ENCODE results near the gene SC5D.

The SC5D gene

DNA sequence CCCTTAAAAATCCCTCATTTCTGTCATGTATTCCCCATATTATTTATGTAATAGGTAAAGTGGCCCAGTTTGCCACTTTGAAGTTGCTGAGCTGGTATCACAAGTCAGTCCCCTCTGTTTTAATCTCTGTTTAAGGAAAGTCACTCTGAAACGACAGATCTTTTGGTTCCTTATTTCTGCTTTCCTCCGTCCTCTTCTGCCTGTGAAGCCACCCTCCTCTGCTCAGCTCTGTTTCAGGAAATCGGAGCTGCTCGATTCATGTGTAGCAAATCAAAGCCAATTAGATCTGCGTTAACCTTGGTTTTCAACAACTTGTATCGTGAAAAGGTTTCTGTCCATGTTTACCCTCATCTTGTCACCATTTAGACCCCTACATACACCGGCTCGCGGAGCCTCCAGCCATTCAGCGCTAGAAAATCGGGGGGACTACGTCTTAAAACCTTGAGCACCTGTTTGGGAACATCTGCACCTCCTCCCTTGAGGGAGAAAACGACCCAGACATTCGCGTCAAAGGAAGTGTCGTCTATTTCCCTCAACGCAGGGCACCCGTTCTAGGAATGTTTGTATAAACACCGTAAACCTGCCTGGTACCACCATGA, 576 bp upstream of the SC5D start:
- DNase-seq (ENCODE audit: low read depth) = no peak

DNA sequence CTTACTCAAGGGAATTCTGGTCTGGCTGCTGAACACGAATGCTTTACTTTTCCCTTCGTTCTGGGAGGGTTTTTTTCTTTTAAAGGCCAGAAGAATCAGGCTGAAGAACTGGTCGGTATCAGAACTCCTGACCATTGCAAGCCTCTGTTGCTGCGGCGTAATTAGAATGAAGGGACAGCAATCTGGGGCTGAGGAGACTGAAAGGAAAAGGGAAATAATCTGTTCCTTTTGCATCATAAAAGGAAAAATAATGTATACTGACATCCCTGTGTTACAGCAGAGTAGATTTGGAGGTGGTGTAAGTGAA, 670 bp downstream of the SC5D start:
- DNase-seq (ENCODE audit: low read depth) = no peak

DNA sequence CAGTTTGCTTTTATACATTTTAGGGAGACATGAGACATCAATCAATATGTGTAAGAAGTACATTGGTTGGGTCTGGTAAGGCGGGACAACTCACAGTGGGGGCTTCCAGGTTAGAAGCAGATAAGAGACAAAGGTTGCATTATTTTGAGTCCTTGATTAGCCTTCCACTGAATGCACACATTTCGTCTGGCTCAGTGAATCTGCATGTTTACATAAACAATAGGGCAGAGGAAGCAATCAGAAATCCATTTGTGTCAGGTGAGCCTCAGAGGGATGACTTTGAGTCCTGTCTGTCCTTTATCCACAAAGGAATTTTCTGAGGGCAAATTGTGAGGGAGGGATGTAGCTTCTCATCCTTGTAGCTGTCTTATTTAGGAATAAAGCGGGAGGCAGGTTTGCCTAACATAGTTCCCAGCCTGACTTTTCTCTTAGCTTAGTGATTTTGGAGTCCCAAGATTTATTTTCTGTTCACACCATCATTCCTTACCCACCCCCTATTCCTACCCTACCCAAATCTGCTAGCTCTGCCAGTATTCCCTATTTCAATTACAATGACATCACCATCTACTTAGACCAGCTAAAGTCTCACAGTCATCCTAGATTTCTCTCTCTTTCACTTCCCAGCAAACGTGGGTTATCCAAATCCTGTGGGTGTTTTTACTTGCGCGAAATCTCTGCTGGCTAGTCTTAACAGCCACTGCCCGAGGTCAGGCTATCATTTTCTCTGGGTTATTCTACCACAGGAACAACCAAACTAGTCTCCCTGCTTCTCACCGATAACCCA, 2.9 kb downstream of the SC5D start:
- no peak for DNase-seq (ENCODE audit: low read depth)

DNA sequence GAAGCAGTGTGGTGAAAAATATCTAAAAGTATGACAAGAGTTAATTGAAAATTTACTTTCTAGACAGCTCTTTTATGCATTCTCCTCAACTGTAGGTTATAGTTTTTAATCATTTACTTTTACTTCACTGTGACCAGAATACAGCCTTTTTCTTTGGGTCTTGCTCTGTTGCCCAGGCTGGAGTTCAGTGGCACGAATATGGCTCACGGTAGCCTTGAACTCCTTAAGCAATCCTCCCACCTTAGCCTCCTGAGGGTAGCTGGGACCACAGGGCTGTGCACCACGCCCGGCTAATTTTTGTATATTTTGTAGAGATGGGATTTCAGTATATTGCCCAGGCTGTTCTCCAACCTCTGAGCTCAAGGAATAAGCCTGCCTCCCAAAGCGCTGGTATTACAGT, 5.3 kb downstream of the SC5D start:
- DNase-seq (ENCODE audit: low read depth) = no peak

DNA sequence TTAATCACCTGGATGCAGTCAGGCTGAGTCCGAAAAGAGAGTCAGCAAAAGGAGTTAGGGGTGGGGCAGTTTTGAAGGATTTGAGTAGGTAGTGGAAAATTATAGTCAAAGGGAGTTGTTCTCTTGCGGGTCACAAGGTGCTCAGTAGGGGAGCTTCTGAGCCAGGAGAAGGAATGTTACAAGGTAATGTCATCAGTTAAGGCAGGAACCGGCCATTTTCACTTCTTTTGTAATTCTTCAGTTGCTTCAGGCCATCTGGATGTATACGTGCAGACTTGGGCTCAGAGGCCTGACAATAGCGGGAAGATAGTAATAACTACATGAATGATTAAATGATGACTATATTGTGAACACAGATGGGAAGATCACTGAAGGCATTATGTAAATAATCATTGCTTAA, 6.2 kb downstream of the SC5D start:
- DNase-seq (ENCODE audit: low read depth) = no peak

DNA sequence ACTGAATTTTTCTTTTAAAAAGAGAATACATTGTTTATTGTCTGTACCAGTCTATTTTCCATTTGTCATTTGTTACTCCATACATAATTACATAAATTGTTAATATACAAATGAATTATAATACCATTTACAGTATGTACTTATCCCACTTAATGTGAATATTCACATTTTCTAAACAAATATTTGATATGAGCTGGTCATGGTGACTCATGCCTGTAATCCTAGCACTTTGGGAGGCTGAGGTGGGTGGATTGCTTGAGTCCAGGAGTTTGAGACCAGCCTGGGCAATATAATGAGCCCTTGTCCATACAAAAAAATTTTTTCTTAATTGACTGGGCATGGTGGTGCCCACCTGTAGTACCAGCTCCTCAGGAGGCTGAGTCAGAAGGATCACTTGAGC, 6.8 kb downstream of the SC5D start:
- no peak for DNase-seq (ENCODE audit: low read depth)

DNA sequence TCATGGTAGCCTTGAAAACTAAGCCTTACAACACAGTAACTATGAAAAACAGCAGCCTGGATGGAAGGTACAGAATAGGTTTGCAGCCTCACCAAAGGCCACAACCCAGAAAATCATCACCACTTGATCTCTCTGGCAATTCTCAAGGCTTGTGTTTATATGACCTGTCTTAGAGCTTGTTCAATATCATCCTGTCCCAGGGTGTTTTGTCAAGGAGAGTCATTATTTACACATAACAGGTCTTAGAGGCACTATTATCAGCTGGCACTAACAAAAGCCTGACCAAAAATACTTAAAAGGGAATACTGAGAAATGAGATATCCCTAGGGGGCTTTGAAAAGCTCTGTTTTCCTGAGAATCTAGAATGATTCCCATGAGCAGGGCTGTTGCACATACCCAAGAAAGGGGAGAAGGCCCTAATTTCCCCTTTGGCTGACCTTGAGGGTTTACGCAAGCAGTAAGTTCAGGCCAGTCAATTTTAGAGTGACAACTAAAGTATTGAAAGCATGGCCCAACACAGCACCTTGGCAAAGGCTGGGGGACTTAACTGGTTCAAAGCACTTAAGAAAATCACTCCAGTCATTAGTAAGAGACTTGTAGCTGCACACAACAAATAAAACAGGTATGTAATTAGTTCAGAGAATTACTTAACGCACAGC, 7.9 kb downstream of the SC5D start:
- no peak for DNase-seq (ENCODE audit: low read depth)

DNA sequence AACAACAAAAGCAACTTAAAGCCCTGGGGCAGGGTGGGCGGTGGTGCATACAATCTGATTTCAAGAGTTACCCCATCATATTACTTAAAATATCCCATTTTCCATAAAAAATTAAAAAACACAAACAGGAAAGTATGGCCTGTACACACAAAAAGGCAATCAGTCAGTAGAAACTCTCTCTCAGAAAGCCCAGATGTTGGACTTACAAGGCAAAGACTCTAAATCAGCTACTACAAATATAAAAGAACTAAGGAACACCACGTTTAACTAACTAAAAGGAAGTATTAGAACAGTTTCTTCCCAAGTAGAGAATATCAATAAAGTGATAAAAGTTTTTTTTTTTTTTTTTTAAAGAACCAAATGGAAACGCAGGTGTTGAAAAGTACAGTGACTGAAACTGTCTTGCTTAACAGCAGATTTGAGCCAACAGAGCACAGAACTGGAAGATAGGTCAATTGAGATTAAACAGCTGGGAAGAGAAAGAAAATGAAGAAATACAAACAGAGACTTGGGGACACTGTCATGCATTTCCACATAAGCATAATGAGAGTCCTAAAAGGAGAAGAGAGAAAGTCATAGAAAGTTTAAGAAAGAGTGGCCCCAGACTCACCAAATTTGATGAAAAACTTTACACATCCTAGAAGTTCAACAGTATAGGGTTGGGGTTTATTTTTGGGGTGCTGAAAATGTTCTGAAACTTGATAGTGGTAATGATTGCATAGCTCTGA, 8.6 kb downstream of the SC5D start:
- no peak for DNase-seq (ENCODE audit: low read depth)

DNA sequence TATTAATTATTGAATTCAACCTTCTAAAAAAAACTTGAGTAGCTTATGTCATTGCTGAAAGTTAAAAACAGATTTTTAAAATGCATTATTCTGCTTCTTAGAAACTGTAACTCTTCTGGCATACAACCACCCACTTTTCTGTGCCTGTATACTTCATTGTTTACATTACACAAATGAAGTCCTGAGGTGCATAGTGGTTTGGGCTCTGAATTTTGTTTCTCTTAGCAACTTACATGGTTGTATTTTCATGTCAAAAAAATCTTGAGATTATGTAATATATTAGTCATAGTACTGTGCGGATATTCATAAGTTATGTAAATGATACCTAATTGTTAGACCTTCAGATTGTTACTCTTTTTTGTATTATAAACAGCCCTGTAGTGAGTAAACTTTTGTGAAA, 12.2 kb downstream of the SC5D start:
- DNase-seq (ENCODE audit: low read depth) = no peak

DNA sequence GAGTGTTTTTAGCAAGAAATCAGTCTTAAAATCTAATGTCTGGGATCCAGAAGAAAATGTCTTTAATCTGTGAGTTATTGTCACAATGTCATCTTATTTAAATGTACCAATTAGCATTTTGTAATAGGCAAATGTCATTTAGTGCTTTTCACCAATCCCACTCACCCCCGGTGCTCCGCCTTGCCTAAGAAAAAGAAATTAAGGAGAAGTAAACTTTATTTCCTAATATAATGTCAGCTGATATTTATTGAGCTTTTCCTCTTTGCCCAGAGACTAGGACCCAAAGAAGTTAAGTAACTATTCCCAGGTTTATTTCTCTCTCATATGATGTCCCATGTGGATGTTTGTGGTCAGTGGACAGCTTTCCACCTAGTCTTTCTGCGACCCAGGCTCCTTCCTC, 16.2 kb downstream of the SC5D start:
- DNase-seq (ENCODE audit: low read depth) = no peak

DNA sequence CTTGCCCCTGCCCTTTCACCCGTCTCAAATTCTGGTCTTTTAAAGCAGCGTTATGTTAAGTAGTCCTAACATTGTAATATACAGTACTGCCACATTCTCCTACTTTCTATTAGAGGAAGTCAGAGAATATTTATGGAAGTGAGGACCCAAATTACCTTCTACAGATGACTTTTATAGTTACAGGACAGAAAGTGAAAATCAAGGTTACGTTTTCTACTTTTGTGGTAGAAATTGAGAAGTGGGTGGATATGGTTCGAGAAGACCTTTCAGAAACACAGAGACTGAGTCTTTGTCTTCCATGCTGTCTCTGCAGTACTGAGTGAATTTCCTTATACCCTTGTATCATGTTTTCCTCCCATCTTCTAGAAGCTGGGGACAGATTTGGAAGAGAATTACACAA, 17.1 kb downstream of the SC5D start:
- no peak for DNase-seq (ENCODE audit: low read depth)

DNA sequence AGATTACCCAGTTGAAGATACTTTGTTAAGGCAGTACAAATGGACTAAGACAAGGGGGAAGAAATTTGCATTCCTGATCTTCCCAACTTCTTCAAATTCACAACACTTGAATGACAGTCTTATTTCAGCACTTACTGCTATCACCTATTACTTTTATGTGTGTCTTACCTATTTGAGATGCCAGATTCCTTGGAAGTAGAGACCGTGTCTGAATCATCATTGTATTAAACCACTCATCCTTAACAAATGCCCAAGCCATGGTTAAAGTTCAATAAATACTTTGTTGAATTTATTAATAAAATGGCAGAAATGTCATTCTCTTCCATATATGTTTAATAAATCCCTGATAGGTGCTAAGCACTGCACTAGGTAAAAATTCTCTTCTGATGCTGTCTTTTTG, 18.3 kb downstream of the SC5D start:
- no peak for DNase-seq (ENCODE audit: low read depth)

DNA sequence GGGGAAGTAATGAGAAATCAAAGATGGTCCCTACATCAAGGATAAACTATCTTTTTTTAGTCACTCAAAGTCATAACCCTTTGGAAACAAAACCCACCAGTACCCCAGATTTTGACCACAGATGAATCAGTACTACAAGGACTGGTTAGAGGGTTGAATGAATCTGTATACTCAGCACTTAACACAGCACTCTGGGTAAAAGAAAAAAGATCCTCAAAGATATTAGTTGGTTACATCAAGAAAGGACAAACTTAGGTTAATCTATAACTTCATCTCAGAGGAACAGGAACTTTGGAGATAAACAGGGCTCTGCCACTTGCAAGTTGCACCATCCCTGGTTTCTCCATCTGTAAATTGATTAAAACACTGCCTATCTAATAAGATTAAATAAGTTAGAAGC, 18.8 kb downstream of the SC5D start:
- DNase-seq (ENCODE audit: low read depth) = no peak

DNA sequence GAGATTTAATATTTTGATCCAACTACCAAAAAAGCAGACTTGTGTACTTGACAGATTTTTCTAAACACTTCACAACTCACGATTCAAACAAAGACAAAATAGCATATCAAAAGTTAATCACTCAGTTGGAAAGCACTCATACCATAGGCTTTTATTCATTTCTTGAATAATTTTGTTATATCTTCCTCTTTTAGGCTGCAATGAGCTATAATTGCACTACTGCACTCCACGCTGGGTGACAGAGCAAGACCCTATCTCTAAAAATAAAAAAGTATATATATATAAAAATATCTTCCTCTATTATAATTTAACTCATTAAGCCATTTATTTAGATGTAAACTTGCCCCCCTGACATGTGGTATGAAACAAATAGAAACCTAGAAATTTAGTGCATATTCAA, 19.9 kb downstream of the SC5D start:
- no peak for DNase-seq (ENCODE audit: low read depth)

DNA sequence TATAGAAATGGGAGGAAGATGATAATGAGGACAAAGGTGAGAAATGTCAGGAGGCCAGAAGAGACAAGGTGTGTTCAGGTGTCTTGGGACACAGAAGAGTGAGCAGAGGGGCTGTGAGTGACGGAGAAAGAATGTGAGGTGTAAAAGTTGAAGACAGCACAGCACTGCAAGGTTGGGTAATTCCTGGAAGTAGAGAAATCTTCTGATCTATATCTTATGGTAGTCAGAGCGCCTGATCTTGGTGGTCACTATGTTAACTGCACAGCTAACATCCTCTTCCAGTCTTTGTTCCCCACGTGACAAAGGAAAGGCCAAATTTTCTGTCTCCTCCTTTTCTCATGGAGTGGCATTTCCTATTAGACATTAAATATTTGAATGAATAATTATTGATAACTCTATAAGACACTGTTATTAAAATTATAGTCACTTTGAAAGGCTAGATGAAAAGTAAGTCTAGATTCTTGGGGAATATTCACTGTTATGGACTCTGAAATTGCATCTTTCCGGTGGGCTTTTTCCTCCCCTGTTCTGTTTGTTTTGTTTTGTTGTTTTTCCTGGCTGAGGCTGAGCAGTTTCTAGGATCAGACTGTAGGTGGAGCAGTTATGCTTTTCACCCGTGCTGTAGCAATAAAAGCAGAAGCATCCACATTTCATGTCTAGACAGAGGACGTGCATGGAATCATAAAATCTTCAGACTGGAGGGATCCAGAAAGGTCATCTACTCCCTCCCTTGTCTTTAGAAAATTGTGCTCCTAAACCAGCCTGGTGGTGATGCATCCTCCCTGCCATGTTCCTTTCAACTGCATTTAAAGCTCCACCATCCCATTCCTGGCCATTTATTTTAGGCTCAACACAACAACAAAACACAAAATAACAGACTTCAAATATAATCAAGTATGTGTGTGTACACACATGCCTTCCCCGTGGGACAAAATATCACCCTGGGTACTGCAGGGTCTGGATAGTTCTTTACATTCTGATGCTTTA, 26.6 kb downstream of the SC5D start:
- no peak for DNase-seq (ENCODE audit: low read depth)

DNA sequence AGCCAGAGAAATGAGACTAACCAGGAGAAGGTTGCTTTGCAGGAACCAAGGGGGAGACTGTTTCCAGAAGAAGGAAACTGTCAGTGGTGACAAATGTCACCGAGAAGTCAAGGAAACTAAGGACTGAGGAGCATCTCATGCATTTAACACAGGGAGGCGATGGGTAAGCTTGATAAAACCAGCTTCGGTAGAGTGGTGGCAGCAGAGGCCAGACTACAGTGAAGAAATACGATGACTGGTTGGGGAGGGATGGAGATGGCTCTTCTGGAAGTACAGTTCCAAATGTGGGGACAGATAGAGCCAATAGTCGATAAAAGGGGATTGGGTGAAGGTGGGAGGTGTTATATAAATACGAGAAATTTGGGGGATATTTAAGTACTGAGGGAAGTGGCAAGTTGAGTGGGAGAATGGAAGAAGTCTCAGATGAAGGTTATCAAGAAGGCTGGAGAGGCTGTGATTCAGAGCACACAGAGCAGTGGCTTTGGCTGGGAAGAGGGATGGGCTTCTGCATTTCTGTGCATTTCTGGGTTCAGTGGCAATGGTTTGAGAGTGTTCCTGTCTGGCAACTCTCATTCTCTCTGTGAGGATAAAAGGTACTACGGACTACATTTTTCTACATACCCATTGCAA, 29.2 kb downstream of the SC5D start:
- DNase-seq (ENCODE audit: low read depth) = peak; percentile 19

DNA sequence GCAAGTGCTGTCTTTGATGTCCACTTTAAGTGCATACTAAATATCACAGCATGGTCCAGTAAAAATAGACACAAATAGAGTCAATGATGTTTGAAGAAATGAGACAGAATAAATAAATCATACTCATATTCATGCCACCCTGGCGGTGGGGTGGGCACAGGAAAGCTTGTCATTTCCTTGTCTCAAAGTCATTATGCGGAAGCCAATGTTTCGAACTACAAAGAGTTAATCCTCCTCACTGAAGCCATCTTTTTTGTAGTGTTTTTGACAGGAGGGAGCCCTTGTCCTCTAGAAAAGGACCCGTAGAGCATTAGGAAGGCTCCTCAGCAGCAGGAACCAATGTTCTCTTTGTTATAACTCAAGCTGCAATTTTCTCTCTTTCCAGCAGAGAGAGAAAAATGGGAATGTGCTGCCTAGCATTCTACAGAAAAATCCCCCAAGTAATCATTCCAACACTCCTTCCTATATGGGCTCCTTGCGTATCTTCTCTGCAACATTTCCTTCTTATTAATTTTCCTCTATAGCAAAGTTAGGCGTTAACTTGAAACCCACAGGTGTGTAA, 30.6 kb downstream of the SC5D start:
- no peak for DNase-seq (ENCODE audit: low read depth)

DNA sequence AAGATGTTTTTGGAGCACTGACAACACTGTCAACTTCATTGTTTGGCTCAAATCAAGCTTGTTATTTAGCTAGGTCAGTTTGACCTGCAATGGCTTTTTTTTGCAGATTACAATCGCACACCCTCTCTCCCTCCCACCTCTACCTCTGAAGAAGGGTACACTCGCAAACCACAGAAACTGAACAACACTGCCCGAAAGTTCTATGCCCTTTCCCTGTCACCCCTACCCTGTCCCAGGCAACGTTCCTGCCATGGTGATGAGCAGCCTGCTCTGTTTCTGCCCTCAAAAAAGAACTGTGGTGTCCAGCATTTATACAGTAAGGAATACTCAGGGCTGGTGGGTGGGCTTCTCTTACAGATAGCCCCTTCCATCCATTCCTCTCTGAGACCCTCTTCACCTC, 33.7 kb downstream of the SC5D start:
- DNase-seq (ENCODE audit: low read depth) = no peak

DNA sequence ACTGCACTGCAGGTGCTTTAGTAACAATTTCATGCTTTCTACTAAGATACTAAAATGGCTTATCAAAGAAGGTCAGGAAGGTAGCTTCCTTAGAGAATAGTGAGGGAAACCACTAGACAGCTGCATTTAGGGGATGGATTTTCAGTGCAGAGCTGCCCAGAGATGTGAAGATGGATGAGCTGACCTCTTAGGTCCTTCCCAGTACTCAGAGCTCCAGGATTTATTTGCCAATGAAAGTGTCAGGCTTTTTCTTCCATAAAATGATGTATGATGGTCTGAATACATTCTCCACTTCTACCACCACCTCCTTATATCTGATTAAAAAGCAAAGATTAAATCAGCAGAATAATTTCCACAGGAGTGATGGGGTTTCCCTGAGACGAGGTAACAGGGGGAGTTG, 35.0 kb downstream of the SC5D start:
- DNase-seq (ENCODE audit: low read depth) = no peak

DNA sequence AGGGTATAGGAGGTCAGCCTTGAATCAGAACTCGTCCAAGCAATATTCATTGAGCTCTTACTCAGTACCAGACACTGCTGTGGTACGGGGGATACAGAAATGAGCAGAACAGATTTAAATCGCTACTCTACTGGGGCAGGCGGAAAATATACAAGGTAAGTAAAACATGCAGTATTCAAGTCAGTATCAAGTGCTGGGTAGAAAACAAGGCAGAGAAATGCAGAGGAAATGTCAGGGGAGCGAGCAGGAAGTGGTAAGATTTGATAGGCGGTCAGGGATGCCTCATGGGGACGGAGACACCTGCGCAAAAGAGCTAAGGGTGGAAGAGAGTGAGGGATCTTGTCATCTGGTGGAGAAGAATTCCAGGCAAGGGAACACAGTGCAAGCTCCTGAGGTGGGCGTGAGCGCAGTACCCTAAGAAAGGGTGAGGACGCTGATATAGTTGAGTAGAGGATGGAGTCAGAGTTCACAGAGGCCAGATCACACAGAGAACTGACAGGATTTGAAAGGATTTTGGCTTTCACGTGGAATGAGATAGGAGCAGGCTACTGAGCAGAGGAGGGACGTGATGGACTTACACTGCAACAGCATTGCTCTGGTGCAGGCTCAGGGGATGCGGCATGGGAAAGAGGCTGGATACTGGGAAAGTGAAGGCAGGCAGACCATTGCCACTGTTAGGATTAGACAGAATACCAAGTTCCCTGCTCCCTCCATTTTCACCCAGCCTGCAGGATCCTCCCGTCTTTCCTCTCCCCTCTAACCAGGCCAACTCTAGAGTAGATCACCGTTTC, 35.8 kb downstream of the SC5D start:
- peak; percentile 16 for DNase-seq (ENCODE audit: low read depth)
